Testis (tissue), 3 donors: ENCODE measurements around the gene TOP3B. TPM values are rescaled to one million over a fixed set of nuclear protein-coding genes. Genes with fewer than 3 reads are reported as not detected.

Source experiments
- DNase-seq: peaks from one replicate; pipeline ENCODE4 v3.0.0-alpha.2; 2019
- H3K27ac ChIP-seq, 2 donors: fragments of 200-600 bp; sonication (generic); one replicate each; pipeline ENCODE4 v1.5.1; 2019
- H3K27me3 ChIP-seq: fragments of 200-600 bp; sonication (generic); one replicate; pipeline ENCODE4 v1.5.1; 2019
- H3K36me3 ChIP-seq: fragments of 200-600 bp; sonication (generic); one replicate; pipeline ENCODE4 v1.5.1; 2017; ENCODE audit warnings: low read depth; ENCODE audit errors: missing control alignments
- H3K4me1 ChIP-seq: fragments of 200-600 bp; sonication (generic); one replicate; pipeline ENCODE4 v1.5.1; 2019
- H3K4me3 ChIP-seq, 2 donors: fragments of 200-600 bp; sonication (generic); one replicate each; pipeline ENCODE4 v1.5.1; 2017 to 2019
- H3K9me3 ChIP-seq: fragments of 200-600 bp; sonication (generic); one replicate; pipeline ENCODE4 v1.5.1; 2017
- CTCF ChIP-seq, 3 experiments: fragments of 450-650 bp in 2 of 3; fragments of 200-600 bp in 1 of 3; sonication (generic) in 1 of 3; IDR thresholded peaks; one replicate each; pipeline ENCODE4 v1.5.1; 2016 to 2019; ENCODE audit warnings: antibody characterized with exemption in 3 of 3, mild to moderate bottlenecking in 2 of 3, moderate library complexity in 1 of 3
- POLR2A ChIP-seq: fragments of 450-650 bp; IDR thresholded peaks from one replicate; pipeline ENCODE4 v1.6.1; 2017; ENCODE audit warnings: antibody characterized with exemption, mild to moderate bottlenecking, moderate library complexity
- WGBS, 2 donors: methylation state at CpG; one replicate each; pipeline ENCODE4 v1.1.5; 2018; 5-methylcytosine and 5-hydroxymethylcytosine counted together
- intact Hi-C: fragments of 100-400 bp; cut with DNase I; formaldehyde crosslinking; loops from one replicate; pipeline ENCODE4 v1.15.1; 2023; ENCODE audit warnings: low total_unique reads
- polyA plus RNA-seq: library from polyadenylated mRNA; stranded (reverse); fragments of 350-450 nt; fragmentation: Illumina TruSeq; extraction: RNeasy Lipid Tissue Mini Kit (QIAGEN cat#74804); gene quantifications from one replicate; pipeline ENCODE4 v1.2.3, GENCODE V29; 2014; ENCODE audit warnings: low read depth, low replicate concordance; ENCODE audit not compliant: insufficient read depth
- total RNA-seq, 2 donors: library from RNA; depleted of rRNA; stranded (reverse); fragments of >200 nt; gene quantifications; one replicate each; pipeline ENCODE4 v1.2.3, GENCODE V29; 2016

Gene TOP3B
- total and polyA plus RNA-seq, 3 donors from 2014 or later = 19.1 to 70.5 (median 65.5) TPM

- DNase-seq = no peak
- WGBS, 2 donors = 63 to 78% methylated on average over 14 to 16 of the region's 16 CpGs
- no peaks in the 10 kb centered on the region for H3K9me3 ChIP-seq
- no peak for TF ChIP-seq POLR2A
- no peak for TF ChIP-seq CTCF (IDR thresholded peaks at IDR 0.05)
- peaks cover 8% of the 10 kb centered on the region for H3K4me1 ChIP-seq
- no peaks in the 10 kb centered on the region for H3K36me3 ChIP-seq
- intact Hi-C loops = no loop called here
- no peak overlapping the region for H3K27ac ChIP-seq
- no peak overlapping the region for H3K4me3 ChIP-seq
- no peaks in the 10 kb centered on the region for H3K27me3 ChIP-seq
These were observed 15.7 kb downstream of the TOP3B start for GRCh38 chr22:21966643-21967516.

GRCh38 chr22:21965762-21966288 is 16.8 kb downstream of the TOP3B start:
- Histone ChIP-seq H3K4me3 (no peak overlapping the region), H3K9me3 (no peaks in the 10 kb centered on the region), H3K27me3 (no peaks in the 10 kb centered on the region), H3K4me1 (peaks cover 8% of the 10 kb centered on the region), H3K36me3 (no peaks in the 10 kb centered on the region), H3K27ac (no peak overlapping the region)
- WGBS, 2 donors = 96 to 98% methylated on average over 6 of the region's 6 CpGs
- TF ChIP-seq POLR2A (no peak), CTCF (IDR thresholded peaks at IDR 0.05) (no peak)
- DNase-seq = no peak
- intact Hi-C loops = no loop called here

- H3K27me3 ChIP-seq = no peaks in the 10 kb centered on the region
- TF ChIP-seq CTCF (IDR thresholded peaks at IDR 0.05) = no peak
- no peak for TF ChIP-seq POLR2A
- no peak overlapping the region for H3K4me3 ChIP-seq
- WGBS, 2 donors = 91 to 97% methylated on average over 4 to 6 of the region's 6 CpGs
- peaks cover 8% of the 10 kb centered on the region for H3K4me1 ChIP-seq
- DNase-seq = no peak
- intact Hi-C loops = no loop called here
- no peaks in the 10 kb centered on the region for H3K9me3 ChIP-seq
- H3K27ac ChIP-seq = no peak overlapping the region
- H3K36me3 ChIP-seq = no peaks in the 10 kb centered on the region
These were observed 17.6 kb downstream of the TOP3B start for GRCh38 chr22:21964918-21965484.

- no peak for DNase-seq
- H3K27ac ChIP-seq = no peak overlapping the region
- H3K36me3 ChIP-seq = no peaks in the 10 kb centered on the region
- no peak overlapping the region for H3K4me3 ChIP-seq
- H3K9me3 ChIP-seq = no peaks in the 10 kb centered on the region
- H3K4me1 ChIP-seq = peaks cover 8% of the 10 kb centered on the region
- TF ChIP-seq CTCF (IDR thresholded peaks at IDR 0.05) (no peak), POLR2A (no peak)
- intact Hi-C loops = no loop called here
- no peaks in the 10 kb centered on the region for H3K27me3 ChIP-seq
- WGBS, 2 donors = 92 to 100% methylated on average over 2 to 15 of the region's 15 CpGs
These were observed 18.4 kb downstream of the TOP3B start for GRCh38 chr22:21964234-21964633.
